ENCODE results near the gene CBFB.

CBFB gene

GRCh38 chr16:67029254-67030096, 526 bp downstream of the CBFB start:
- peaks cover 45% of the 10 kb centered on the region for H3K4me1 Mint-ChIP-seq
- no peak for TF ChIP-seq CTCF (IDR thresholded peaks at IDR 0.05)
- H3K27me3 Mint-ChIP-seq (ENCODE audit: low read depth, poor library complexity), result no peaks in the 10 kb centered on the region
- H3K27ac Mint-ChIP-seq, result peak overlapping the region; percentile 51
- peak overlapping the region; percentile 92 for H3K4me3 Mint-ChIP-seq
- peaks cover 38% of the 10 kb centered on the region for H3K36me3 Mint-ChIP-seq (ENCODE audit: low read depth)
- peak; percentile 58 for DNase-seq
- no peaks in the 10 kb centered on the region for H3K9me3 Mint-ChIP-seq

GRCh38 chr16:67030221-67030962, 1.4 kb downstream of the CBFB start:
- no peak for TF ChIP-seq CTCF (IDR thresholded peaks at IDR 0.05)
- H3K27me3 Mint-ChIP-seq (ENCODE audit: low read depth, poor library complexity), result no peaks in the 10 kb centered on the region
- peaks cover 47% of the 10 kb centered on the region for H3K36me3 Mint-ChIP-seq (ENCODE audit: low read depth)
- DNase-seq, result no peak
- H3K4me3 Mint-ChIP-seq, result peak overlapping the region; percentile 92
- H3K9me3 Mint-ChIP-seq, result no peaks in the 10 kb centered on the region
- H3K4me1 Mint-ChIP-seq, result peaks cover 38% of the 10 kb centered on the region
- H3K27ac Mint-ChIP-seq, result peak overlapping the region; percentile 51

- peaks cover 70% of the 10 kb centered on the region for H3K36me3 Mint-ChIP-seq (ENCODE audit: low read depth)
- no peak overlapping the region for H3K4me3 Mint-ChIP-seq
- no peaks in the 10 kb centered on the region for H3K27me3 Mint-ChIP-seq (ENCODE audit: low read depth, poor library complexity)
- no peaks in the 10 kb centered on the region for H3K9me3 Mint-ChIP-seq
- H3K27ac Mint-ChIP-seq, result no peak overlapping the region
- DNase-seq, result no peak
- H3K4me1 Mint-ChIP-seq, result peaks cover 38% of the 10 kb centered on the region
- TF ChIP-seq CTCF (IDR thresholded peaks at IDR 0.05), result no peak
These were observed 5.5 kb downstream of the CBFB start for GRCh38 chr16:67034487-67034886.

GRCh38 chr16:67035364-67035763, 6.4 kb downstream of the CBFB start:
- Mint-ChIP-seq H3K4me3 (no peak overlapping the region), H3K4me1 (peaks cover 40% of the 10 kb centered on the region), H3K36me3 (ENCODE audit: low read depth) (peaks cover 70% of the 10 kb centered on the region), H3K27ac (no peak overlapping the region), H3K27me3 (ENCODE audit: low read depth, poor library complexity) (no peaks in the 10 kb centered on the region), H3K9me3 (no peaks in the 10 kb centered on the region)
- no peak for DNase-seq
- no peak for TF ChIP-seq CTCF (IDR thresholded peaks at IDR 0.05)

GRCh38 chr16:67036323-67036741, 7.4 kb downstream of the CBFB start:
- H3K4me1 Mint-ChIP-seq, result peaks cover 40% of the 10 kb centered on the region
- H3K9me3 Mint-ChIP-seq, result no peaks in the 10 kb centered on the region
- DNase-seq, result no peak
- H3K36me3 Mint-ChIP-seq (ENCODE audit: low read depth), result peaks cover 72% of the 10 kb centered on the region
- no peak overlapping the region for H3K27ac Mint-ChIP-seq
- no peak overlapping the region for H3K4me3 Mint-ChIP-seq
- no peak for TF ChIP-seq CTCF (IDR thresholded peaks at IDR 0.05)
- H3K27me3 Mint-ChIP-seq (ENCODE audit: low read depth, poor library complexity), result no peaks in the 10 kb centered on the region

All from nephron progenitor cell (in vitro differentiated cells).